ENCODE measurements around the gene EPSTI1.

DNA sequence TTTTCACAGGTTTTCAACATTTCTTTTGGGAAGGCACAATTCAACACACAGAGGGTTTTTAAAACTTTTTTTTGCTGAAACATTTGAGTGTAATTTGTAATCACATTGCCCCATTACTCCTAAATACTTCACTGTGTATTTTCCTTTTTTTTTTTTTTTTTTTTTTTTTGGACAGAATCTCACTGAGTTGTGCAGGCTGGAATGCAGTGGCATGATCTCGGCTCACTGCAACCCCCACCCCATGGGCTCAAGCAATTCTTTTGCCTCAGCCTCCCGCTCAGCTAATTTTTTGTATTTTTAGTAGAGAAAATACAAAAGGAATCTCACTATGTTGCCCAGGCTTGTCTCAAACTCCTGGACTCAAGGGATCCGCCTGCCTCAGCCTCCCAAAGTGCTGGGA is 16.6 kb upstream of the EPSTI1 start:
- TF ChIP-seq, protein P1, sequence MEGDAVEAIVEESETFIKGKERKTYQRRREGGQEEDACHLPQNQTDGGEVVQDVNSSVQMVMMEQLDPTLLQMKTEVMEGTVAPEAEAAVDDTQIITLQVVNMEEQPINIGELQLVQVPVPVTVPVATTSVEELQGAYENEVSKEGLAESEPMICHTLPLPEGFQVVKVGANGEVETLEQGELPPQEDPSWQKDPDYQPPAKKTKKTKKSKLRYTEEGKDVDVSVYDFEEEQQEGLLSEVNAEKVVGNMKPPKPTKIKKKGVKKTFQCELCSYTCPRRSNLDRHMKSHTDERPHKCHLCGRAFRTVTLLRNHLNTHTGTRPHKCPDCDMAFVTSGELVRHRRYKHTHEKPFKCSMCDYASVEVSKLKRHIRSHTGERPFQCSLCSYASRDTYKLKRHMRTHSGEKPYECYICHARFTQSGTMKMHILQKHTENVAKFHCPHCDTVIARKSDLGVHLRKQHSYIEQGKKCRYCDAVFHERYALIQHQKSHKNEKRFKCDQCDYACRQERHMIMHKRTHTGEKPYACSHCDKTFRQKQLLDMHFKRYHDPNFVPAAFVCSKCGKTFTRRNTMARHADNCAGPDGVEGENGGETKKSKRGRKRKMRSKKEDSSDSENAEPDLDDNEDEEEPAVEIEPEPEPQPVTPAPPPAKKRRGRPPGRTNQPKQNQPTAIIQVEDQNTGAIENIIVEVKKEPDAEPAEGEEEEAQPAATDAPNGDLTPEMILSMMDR (IDR thresholded peaks at IDR 0.05) = no peak
- no peak for TF ChIP-seq POLR2A (IDR thresholded peaks at IDR 0.05)
